Heart right ventricle (tissue), 16 donors: Measurements from ENCODE around the gene VAT1L. TPM values are rescaled to one million over a fixed set of nuclear protein-coding genes. Genes with fewer than 3 reads are reported as not detected.

Experiments
- ATAC-seq, 8 donors: fragments of 200-7000 bp; cut with Tn5 transposase; one replicate each; pipeline ENCODE4 v1.9.1; 2020; ENCODE audit warnings: mild to moderate bottlenecking in 8 of 8, moderate library complexity in 8 of 8, moderate number of reproducible peaks in 1 of 8
- DNase-seq, 2 donors: peaks; one replicate each; pipeline ENCODE4 v3.0.0-alpha.2; 2020
- H3K27ac ChIP-seq, 10 donors: fragments of 200-600 bp; sonication (generic) in 2 of 10; one replicate each; pipeline versions ENCODE4 v1.5.0 to v1.8.0; 2020 to 2022; ENCODE audit warnings: mild to moderate bottlenecking in 3 of 10
- H3K27me3 ChIP-seq, 7 donors: fragments of 200-600 bp; one replicate each; pipeline ENCODE4 v1.8.0; 2021 to 2022; ENCODE audit warnings: mild to moderate bottlenecking in 2 of 7
- H3K36me3 ChIP-seq, 9 donors: fragments of 200-600 bp; sonication (generic) in 1 of 9; one replicate each; pipeline versions ENCODE4 v1.5.0 to v1.8.0; 2020 to 2022; ENCODE audit warnings: mild to moderate bottlenecking in 2 of 9
- H3K4me1 ChIP-seq, 9 donors: fragments of 200-600 bp; sonication (generic) in 1 of 9; one replicate each; pipeline versions ENCODE4 v1.5.0 to v1.8.0; 2020 to 2022; ENCODE audit warnings: mild to moderate bottlenecking in 4 of 9
- H3K4me3 ChIP-seq, 10 donors: fragments of 200-600 bp; sonication (generic) in 2 of 10; one replicate each; pipeline versions ENCODE4 v1.5.0 to v1.8.0; 2020 to 2022; ENCODE audit warnings: mild to moderate bottlenecking in 7 of 10, moderate library complexity in 2 of 10
- H3K9me3 ChIP-seq, 11 donors: fragments of 200-600 bp in 10 of 11; sonication (generic) in 2 of 11; one replicate each; pipeline versions ENCODE4 v1.5.0 to v1.8.0; 2013 to 2022; ENCODE audit warnings: mild to moderate bottlenecking in 2 of 11, control low read depth in 1 of 11, moderate library complexity in 1 of 11
- WGBS, 2 donors: extraction: QIAGEN DNeasy Blood & Tissue Kit; methylation state at CpG; one replicate each; pipeline ENCODE4 v1.1.7; 2013; ENCODE audit warnings: inconsistent platforms in 1 of 2; 5-methylcytosine and 5-hydroxymethylcytosine counted together
- intact Hi-C, 10 donors: fragments of 100-400 bp; cut with DNase I; formaldehyde crosslinking; loops; one replicate each; pipeline versions ENCODE4 v1.11.1 to v1.14.2; 2022
- polyA plus RNA-seq, 2 donors: library from polyadenylated mRNA; stranded (reverse); fragments of 200-250 nt; gene quantifications; one replicate each; pipeline ENCODE4 v1.2.3, GENCODE V29; 2013
- total RNA-seq, 10 donors: library from RNA; stranded (reverse); fragmentation: NEBNext Ultra II Directional in 3 of 10; extraction: Animal tissue kit (Norgen Biotek cat#: 25700) in 3 of 10; gene quantifications; one replicate each; pipeline versions ENCODE4 v1.2.1 to v1.2.4, GENCODE V29; 2021 to 2023
- TF ChIP-seq, protein P1 (sequence below), 9 donors: fragments of 200-600 bp; sonication (generic) in 2 of 9; IDR thresholded peaks; one replicate each; pipeline versions ENCODE4 v1.5.0 to v1.8.0; 2021 to 2022; ENCODE audit warnings: antibody characterized with exemption in 9 of 9, mild to moderate bottlenecking in 5 of 9, moderate library complexity in 1 of 9
- donor health status: Arrhythmogenic right ventricular cardiomyopathy.
- donor health status: ischemic (EF 13 %, LVEDD 7.1; RV severe dilation, severe dysfunction).
- donor health status: healthy with polysubstance abuse.
- donor health status: DM: no; HTN: yes; CAD: no.
- donor health status: DM: no; HTN: no; CAD: no.
- donor health status: ischemic (EF 25% LVEDD 6.9; RV normal size, moderate dysfunction).
- donor health status: ischemic (EF 25% LVEDD 5.7; RV mildly dilated, moderate dysfunction).
- donor health status: healthy.
- donor health status: DM: yes; HTN: yes; CAD: no.
- donor health status: Ischemic cardiomyopathy.
- donor health status: ischemic (EF 35%, LVEDD 5.7; RV mildly dilated, moderate dysfunction).
- donor health status: nonischemic (EF 11% LVEDD 7.7; RV severe dilation, severe dysfunction).
- donor health status: DM: yes; HTN: yes; CAD: no.
- donor health status: PGD.
- donor health status: ischemic (EF 29% LVEDD 5.4; RV normal size, mild dysfunction).
- donor health status: nonischemic (EF 23%, LVEDD 6.1; RV moderate dilation, normal function).

VAT1L gene
- total and polyA plus RNA-seq, 12 donors = 0.19 to 61.0 (median 24.0) TPM

- 81 to 90% methylated on average over 4 of the region's 4 CpGs for WGBS, 2 donors
- TF ChIP-seq, protein P1, sequence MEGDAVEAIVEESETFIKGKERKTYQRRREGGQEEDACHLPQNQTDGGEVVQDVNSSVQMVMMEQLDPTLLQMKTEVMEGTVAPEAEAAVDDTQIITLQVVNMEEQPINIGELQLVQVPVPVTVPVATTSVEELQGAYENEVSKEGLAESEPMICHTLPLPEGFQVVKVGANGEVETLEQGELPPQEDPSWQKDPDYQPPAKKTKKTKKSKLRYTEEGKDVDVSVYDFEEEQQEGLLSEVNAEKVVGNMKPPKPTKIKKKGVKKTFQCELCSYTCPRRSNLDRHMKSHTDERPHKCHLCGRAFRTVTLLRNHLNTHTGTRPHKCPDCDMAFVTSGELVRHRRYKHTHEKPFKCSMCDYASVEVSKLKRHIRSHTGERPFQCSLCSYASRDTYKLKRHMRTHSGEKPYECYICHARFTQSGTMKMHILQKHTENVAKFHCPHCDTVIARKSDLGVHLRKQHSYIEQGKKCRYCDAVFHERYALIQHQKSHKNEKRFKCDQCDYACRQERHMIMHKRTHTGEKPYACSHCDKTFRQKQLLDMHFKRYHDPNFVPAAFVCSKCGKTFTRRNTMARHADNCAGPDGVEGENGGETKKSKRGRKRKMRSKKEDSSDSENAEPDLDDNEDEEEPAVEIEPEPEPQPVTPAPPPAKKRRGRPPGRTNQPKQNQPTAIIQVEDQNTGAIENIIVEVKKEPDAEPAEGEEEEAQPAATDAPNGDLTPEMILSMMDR (IDR thresholded peaks at IDR 0.05) = no peak
- DNase-seq = no peak
- Histone ChIP-seq H3K9me3 (no peaks in the 10 kb centered on the region), H3K4me3 (no peak overlapping the region), H3K27me3 (no peaks in the 10 kb centered on the region), H3K27ac (no peak overlapping the region), H3K36me3 (peaks cover 0 to 13% (median 0%) of the 10 kb centered on the region in 9 donors), H3K4me1 (no peaks in the 10 kb centered on the region)
- no peak for ATAC-seq
- intact Hi-C loops = loop anchor here in 1 of 10 donors (5.0 kb wide), 1 partner anchor 48 kb away; no protein-coding TSS in a partner anchor
These were observed 44.2 kb upstream of the VAT1L start for GRCh38 chr16:77744141-77744540.

GRCh38 chr16:77745972-77746371 lies 42.4 kb upstream of the VAT1L start:
- Histone ChIP-seq H3K4me1 (no peaks in the 10 kb centered on the region), H3K27me3 (no peaks in the 10 kb centered on the region), H3K36me3 (peaks cover 0 to 13% (median 0%) of the 10 kb centered on the region in 9 donors), H3K27ac (no peak overlapping the region), H3K4me3 (no peak overlapping the region), H3K9me3 (no peaks in the 10 kb centered on the region)
- intact Hi-C loops = no loop called here
- DNase-seq (no peak), ATAC-seq (no peak)
- WGBS, 2 donors = 76 to 87% methylated on average over 1 of the region's 1 CpG
- TF ChIP-seq, protein P1 (IDR thresholded peaks at IDR 0.05) = no peak

DNA sequence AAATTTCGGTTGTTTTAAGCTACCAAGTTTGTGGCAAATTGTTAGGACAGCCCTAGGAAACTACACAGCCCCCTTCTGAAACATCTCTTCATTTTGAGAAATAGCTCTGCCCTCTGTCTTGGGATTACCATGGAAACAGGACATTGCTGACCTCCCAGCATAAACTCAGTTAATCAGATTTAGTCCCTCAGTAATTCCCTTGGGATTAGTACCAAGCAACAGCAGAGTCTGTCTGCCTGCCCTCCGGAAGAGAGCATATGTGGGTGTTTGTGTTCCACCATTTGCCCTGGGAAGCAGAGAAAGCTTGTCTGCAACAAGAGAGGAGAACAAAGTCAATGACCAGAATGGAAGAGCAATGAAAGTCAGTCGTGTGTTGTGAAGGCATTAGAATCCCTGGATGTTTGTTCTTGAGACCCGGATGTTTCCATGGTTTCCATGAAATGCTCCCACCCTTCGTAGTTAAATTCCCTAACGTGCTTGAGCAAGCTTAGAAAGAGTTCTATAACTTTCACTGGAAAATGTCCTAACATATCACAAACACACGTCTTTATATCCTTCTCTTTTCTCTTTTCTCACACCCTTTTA lies 39.9 kb upstream of the VAT1L start:
- H3K4me1 ChIP-seq = no peaks in the 10 kb centered on the region
- H3K4me3 ChIP-seq = no peak overlapping the region
- 63 to 76% methylated on average over 7 of the region's 7 CpGs for WGBS, 2 donors
- H3K36me3 ChIP-seq = no peaks in the 10 kb centered on the region
- ATAC-seq (no peak), DNase-seq (no peak)
- no peak overlapping the region for H3K27ac ChIP-seq
- TF ChIP-seq, protein P1 (IDR thresholded peaks at IDR 0.05) = no peak
- H3K27me3 ChIP-seq = no peaks in the 10 kb centered on the region
- no peaks in the 10 kb centered on the region for H3K9me3 ChIP-seq
- intact Hi-C loops = no loop called here

GRCh38 chr16:77749415-77749814 lies 38.9 kb upstream of the VAT1L start:
- WGBS, 2 donors = 55 to 88% methylated on average over 1 of the region's 1 CpG

More at GRCh38 chr16:77749415-77749814, 38.9 kb upstream of the VAT1L start:
- DNase-seq (no peak), ATAC-seq (no peak)
- Histone ChIP-seq H3K4me3 (no peak overlapping the region), H3K4me1 (no peaks in the 10 kb centered on the region), H3K27me3 (no peaks in the 10 kb centered on the region), H3K9me3 (no peaks in the 10 kb centered on the region), H3K36me3 (no peaks in the 10 kb centered on the region), H3K27ac (no peak overlapping the region)
- TF ChIP-seq, protein P1 (IDR thresholded peaks at IDR 0.05) = no peak
- intact Hi-C loops = no loop called here
